CD4-positive, alpha-beta T cell treated with Interleukin-4 for 1 hour (primary cell): ENCODE measurements around the gene SREBF2.

Experiments used
- DNase-seq, 2 donors: peaks; one replicate each; pipeline ENCODE4 v3.0.0-alpha.2; 2020 to 2022

The SREBF2 gene

DNA sequence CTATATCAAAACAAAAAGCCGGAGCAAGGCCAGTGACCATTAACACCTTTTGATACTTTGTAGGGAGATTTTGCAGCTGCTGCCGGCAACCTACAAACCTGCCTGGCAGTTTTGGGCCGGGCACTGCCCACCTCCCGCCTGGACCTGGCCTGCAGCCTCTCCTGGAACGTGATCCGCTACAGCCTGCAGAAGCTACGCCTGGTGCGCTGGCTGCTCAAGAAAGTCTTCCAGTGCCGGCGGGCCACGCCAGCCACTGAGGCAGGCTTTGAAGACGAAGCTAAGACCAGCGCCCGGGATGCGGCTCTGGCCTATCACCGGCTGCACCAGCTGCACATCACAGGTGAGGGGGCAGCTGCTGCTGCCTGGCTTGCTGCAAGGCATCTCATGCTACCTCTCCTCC, 47.7 kb downstream of the SREBF2 start:
- DNase-seq: no peak

DNA sequence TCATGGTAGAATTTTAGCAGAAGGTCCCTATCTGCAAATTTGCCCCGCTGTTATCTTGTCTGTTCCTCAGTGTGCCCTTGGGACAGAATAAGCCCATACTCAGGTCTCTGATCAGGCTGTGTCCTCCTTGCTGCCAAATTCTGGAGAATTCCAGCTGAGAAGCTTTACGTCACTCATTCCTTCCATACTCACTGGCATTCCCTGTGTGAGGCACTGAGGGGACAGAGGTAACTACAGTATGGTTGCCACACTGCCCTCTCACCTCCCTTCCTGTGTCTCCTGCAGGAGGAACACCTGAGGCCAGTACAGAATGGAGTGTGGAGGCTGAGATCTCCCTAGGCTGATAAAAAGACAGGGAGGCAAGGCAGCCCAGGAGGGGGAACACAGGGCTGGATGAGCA, 50.5 kb downstream of the SREBF2 start:
- DNase-seq: no peak

DNA sequence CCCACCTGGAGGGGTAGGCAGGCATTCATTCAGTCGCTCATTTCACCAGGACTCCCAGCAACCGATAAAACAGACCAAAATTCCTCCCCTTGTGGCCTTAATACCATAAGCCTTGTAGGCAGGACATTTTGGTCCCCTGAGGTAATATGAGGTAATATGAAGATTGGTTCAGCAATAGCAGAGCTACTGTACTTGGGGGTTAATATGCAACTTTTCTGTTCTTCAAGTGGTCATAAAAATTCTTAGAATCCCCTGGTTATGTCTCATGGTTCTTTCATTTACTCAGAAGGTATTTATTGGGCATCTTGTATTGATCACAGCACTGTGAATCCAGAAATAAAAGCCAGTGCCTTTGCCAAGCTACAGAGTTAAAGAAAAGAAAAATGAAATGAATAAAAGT, 52.2 kb downstream of the SREBF2 start:
- no peak for DNase-seq

DNA sequence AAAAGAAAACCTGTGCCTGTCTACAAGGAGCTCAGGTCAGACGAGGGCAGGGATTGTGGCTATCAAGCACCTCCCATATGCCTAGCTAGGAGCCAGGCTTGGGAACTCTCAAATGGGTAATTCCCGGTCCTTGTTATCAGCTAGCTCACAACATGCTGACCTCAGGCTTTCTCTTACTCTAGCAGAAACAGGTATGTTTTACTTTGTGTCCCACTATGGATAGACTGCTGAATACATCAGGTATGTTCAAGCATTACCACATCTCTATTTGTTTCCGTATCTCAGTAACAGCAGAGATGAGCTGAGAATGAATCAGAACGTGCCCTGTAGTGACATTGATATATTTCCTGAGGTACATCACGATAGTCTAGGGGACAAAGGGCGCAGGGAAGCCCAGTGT, 52.6 kb downstream of the SREBF2 start:
- no peak for DNase-seq

DNA sequence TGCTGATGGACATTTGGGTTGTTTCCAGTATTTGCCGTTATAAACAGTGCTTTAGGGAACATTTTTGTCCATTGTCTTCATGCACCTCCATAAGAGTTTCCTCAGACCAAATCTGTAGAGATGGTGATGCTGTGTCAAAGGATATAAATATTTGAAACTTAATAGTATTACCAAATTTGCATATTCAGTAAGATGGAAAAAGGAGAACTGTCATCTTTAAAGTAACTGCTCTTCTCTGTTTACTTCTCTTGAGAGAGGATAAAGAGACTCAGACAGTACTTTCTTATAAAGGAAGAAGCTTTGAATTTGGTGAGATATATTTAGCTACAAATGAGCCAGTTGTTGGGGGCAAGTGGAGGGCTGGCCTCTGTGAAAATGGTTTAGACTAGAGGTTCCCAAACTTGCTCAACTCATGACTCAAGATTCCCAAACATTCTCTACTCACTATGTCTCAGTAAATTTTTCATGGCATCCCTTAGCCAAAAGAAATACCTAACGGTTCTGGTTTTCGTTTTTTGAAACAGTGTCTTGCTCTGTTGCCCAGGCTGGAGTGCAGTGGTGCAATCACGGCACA, 55.8 kb downstream of the SREBF2 start:
- DNase-seq: no peak

DNA sequence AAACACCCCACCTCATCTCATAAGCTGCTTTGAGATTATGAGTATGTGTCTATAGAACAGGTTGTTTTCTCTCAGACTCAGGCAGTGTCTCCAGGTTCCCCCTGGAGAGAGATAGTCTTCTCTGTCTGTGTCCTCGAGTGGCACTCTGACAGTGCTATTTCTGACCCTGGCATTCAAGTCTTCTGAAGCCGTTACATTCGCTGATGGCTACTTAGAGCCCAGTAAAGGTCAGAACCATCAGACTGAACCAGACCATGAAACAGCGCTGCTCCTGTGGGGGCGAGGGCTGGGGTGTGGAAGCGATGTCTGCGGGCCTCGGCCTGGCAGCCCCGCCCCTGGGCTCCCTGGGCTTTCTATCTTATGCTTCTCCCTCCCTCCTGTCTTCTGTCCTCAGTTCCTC, 58.5 kb downstream of the SREBF2 start:
- no peak for DNase-seq

DNA sequence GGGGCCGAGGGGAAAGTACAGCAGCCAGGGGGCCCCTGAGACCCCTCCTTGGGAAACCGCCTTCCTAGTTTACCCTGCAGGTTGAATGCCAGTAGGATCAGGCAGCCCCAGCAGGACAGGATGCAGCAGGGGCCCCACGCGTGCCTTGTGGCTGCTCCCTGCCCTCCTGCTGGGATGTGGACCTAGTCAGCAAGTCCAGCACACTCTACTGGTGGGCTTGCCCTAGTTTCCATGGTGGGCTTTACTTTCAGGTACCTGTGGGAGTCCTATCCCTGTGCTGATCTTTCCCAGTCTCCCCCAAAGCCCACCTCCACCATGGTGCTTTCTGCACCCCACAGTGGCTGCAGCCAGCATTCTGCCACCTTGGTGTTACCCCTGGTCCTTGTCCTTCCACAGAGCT, 59.8 kb downstream of the SREBF2 start:
- DNase-seq: no peak

DNA sequence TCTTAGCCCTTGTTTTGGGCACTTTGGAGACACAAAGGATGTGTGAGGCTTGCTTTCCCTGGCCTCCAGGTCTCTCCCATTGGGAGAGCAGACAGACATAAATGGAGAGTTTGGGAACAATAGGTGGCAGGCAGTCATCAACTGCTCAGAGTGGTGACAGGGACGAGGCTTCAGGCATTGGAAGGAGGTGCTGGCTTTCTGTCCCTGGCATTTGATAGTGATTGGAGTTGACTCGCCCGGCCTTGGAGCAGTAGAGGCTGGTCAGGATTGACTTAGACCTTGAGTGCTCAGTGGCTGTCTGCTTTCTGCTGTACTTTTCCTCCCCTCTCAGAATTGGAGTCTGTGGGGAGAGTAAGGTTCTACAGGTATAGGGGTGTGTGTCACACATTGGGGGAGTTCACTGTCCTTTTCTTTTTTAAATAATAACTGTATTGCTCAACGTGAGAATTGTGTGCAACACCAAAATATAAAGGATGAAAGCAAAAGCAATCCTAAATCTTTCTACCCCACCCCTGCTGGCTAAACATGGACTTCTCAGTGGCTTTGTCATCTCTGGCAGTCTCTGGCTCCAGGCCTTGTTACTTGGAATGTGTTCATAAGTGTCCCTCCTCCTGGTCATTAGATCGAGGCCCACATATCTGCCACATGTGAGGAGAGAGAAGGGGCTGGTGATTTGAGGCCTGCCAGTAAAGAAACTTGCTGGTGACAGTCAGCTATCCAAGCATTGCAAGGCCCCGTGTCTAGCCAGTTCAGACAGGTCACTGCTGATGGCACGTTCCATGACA, 60.9 kb downstream of the SREBF2 start:
- no peak for DNase-seq

DNA sequence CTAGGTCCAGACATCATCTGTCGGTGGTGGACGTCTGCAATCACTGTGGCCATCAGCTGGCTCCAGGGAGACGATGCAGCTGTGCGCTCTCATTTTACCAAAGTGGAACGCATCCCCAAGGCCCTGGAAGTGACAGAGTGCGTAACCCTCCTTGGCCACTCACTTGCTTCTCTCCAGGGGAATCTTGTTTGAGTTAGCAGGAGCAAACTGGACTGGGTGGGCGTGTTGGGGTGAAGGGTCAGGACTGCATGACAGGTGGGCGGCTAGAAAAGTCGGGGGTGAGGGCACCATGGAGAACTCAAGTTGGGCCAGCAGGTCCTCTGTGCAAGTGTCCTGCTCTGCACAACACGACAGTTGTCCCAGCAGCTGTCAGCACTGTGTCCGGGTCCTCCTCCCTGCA, 65.7 kb downstream of the SREBF2 start:
- DNase-seq: no peak

DNA sequence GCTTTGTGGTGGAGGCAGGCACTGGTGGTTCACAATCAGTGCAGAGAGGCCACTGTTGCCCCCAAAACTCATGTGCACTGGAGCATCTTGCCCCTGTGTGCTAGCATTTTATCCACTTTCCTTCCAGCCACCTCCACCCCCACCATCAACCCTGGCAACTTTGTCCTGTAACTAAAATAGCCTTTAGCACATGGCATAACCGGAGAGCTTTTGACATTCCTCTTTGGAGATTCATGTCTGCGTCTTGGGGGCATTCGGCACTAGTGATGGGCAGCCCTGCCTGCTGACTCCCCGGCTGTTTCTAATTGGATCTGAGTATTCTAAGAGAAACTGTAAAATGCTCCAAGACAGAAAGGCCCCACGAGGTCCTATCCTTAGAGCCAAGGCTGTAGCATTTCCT, 66.2 kb downstream of the SREBF2 start:
- DNase-seq: no peak

DNA sequence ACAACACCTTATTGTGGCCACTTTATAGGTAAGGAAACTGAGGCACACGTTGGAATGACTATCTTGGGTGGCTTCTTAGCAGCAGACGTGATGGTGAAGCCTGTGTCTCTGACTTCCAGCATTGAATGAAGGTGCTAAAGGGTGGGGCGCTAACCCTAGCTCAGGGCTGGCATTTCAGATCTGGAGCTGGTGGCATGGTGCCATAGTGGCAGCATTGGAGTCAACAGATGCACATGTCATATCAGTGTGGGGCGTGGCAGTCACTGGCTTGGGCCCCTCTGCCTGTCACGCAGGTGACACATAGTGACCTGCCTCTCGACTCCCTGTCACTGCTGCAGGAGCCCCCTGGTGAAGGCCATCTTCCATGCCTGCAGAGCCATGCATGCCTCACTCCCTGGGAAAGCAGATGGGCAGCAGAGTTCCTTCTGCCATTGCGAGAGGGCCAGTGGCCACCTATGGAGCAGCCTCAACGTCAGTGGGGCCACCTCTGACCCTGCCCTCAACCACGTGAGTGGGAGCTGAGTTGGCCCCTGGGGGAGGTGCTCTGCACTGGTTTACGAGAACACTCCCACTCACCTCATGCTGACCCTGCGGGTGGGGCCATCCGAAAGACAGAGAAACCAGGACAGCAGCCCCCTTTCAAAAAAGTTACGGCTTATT, 67.2 kb downstream of the SREBF2 start:
- no peak for DNase-seq

DNA sequence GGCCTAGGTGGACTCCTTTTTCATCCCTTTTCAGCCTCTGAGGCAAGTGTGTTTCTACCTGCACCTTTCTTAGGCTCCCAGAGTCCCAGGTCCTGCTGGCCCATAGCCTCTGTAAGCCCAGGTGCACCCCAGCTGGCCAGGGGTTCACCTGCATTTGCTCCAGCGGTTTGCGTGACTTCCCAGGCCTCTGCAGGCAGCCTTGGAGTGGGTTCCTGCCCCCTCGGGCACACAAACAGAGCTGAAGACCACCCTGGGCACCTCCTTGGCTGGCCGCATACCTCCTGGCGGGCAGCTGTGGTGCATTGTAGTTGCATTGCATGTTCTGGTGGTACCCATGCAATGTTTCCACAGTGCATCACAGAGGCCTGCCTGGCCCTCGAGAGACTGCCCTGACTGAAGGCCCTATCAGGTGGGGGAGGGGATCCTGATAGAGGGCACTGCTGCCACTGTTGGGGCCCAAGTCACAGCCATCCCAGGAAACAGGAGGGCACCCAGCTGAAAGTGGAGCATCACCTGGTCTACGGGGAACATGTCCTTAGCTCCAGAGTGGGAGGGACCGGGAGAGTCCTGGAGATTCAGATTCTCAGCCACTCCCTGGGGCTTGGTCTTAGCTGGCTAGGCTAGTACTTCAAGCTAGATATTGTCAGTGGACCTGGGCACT, 67.9 kb downstream of the SREBF2 start:
- no peak for DNase-seq

DNA sequence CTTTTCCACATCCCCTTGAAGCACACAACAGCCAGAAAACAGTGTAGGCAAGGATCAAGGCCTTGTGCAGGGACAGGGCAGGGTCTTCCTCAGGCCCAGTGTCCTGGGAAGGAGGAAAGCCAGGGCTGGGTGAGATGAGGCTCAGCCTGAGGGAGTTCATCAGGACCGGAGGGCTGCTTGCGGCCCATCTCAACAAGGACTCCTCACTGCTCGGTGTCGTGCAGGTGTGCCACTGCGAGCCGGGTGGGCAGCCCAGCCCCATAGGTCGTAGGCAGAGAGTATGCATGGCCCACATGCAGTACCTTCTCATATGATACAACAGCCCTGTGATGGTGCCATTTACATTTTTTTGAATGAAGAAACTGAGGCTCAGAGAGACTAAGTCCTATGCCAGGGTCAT, 69.1 kb downstream of the SREBF2 start:
- DNase-seq: no peak

DNA sequence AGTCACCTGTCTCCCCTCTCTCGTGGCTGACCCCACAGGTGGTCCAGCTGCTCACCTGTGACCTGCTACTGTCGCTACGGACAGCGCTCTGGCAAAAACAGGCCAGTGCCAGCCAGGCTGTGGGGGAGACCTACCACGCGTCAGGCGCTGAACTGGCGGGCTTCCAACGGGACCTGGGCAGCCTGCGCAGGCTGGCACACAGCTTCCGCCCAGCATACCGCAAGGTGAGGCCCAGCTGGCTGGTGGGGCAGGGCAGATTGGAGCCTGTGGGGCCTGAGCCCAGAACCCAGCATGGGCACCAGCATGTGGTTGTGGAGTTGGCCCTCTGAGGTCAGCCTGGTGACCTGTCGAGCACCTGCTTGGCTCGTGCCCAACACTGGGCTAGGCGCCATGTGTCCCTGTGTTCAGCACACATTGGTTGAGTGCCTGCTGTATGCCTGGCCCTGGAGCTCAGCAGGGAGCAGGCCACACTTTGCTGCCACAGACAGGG, 70.1 kb downstream of the SREBF2 start:
- no peak for DNase-seq

DNA sequence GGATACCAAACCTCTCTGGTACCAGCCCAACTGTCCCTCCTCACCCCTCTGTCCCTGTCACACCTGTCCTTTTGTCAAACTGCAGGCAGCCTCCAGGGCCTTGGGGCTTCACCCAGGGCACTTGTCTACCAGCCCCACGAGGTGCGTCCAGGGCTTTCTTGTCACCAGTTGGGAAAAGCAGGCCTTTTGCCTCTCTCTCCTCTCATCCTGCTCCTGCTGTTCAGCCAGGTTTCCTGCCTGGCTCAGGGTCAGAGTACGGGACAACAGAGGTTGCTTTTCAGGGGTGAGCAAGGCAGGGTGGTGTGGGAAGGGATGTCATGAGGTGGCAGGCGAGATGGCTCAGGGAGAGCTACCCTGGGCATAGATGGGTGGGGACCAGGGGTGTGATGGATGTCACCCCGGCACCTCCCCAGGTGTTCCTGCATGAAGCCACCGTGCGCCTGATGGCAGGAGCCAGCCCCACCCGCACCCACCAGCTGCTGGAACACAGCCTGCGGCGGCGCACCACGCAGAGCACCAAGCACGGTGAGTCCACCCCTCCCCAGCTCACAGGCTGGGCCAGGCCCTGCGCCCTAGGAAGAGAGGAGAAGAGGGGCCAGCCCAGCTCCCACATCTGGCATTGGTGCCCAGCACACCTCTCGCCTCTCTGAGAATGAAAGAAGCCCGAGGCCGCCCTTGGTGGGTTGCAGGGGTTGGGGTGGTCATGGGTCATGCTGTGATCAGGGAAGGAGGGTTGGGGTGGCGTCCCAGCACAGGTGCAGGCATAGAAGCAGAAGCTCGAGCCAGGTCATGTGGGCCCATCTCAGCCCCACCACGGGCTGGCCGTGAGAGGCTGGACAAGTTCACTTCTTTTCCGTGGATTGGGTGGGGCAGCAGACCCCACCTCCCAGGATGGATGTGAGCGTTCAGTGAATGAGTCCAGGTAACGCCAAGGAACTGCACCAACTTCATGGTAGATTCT, 71.8 kb downstream of the SREBF2 start:
- DNase-seq: no peak

DNA sequence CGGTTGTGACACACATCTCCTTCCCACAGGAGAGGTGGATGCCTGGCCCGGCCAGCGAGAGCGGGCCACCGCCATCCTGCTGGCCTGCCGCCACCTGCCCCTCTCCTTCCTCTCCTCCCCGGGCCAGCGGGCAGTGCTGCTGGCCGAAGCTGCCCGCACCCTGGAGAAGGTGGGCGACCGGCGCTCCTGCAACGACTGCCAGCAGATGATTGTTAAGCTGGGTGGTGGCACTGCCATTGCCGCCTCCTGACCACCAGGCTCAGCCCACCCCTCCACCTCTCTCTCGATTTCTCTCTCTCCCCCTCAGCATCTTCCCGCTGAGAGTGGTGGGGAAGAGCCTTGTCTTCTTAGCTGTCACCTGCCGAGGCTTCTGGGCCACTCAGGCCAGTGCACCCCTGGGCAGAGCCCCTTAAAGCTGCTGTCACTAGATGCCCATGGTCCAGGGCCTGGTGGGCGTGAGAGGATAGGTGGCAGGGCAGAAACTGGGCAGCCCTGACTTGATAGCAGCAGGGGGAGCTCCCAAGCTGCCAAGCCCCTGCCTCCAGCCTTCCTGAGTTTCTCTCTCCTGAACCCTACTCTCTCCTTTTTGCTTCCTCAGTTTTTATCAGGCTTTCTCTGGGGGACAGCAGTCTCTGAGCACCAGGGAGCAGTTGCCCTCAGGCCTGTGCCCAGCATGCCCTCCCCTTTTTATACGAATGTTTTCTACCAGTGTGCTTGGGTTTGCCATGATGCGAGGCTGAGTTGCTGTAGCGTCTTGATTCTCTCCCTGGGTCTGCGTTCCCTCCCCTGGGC, 72.7 kb downstream of the SREBF2 start:
- DNase-seq: no peak

DNA sequence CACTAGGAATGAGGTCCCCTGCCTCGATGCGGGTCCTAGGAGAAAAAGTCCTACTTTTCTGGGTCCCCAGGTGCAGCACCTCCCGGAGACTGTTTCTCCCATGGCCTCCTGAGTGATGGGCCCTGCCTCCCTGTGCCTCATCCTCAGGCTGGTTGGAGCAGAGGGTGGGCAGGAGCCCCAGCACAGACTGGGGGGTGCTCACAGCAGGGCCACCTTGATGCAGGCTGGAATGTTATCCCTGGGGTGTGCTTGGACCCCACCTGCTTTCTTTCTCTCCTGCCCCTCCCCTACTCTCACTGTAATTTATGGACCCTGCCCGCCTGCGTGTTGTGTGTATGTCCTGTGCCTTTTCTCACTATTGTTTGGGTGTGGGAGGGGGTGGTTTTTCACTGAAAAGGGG, 73.9 kb downstream of the SREBF2 start:
- no peak for DNase-seq

DNA sequence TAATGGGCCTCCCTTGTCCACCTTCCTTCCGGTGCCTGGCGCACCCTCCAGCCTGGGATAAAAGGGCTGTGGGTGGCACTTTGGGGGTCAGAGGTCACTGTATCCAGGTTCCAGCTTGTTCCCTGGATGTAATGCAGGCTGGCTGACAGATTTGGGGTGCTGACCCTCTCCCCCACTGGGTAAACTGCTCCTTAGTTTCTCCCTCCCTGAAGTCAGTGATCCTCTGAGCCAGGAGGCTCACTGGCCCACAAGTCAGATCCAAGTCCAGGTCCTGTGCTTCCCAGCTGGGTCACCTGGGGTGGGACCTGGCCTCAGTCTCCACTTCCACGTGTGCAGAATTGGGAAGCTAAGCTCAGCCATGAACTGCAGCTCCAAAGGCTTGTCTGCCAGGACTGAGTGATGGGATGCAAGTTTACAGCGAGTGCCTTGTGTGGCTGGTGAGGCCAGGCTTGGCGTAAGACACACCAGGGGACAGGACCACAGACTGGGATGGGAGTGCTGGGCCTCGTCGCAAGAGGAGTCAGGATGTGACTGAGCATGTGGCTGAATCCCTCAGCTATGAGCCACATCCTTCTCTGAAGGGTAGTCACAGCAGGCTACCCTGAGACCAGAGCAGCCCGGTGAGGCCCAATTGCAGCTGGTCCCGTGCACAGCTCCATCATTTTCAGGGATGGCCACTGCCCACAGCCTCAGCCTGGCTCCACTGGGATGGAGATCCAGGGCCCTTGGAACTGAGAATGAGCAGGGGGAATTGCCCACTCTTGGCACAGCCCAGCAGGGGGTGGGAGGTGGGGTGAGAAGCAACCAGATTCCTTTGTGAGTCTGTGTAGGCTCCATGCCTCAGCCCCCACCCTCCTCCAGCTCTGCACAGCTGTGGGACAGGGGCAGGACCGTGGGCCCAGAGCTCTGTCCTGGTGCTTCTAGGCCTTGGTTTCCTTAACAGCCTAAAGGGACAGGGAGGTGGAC, 74.8 kb downstream of the SREBF2 start:
- DNase-seq: no peak

DNA sequence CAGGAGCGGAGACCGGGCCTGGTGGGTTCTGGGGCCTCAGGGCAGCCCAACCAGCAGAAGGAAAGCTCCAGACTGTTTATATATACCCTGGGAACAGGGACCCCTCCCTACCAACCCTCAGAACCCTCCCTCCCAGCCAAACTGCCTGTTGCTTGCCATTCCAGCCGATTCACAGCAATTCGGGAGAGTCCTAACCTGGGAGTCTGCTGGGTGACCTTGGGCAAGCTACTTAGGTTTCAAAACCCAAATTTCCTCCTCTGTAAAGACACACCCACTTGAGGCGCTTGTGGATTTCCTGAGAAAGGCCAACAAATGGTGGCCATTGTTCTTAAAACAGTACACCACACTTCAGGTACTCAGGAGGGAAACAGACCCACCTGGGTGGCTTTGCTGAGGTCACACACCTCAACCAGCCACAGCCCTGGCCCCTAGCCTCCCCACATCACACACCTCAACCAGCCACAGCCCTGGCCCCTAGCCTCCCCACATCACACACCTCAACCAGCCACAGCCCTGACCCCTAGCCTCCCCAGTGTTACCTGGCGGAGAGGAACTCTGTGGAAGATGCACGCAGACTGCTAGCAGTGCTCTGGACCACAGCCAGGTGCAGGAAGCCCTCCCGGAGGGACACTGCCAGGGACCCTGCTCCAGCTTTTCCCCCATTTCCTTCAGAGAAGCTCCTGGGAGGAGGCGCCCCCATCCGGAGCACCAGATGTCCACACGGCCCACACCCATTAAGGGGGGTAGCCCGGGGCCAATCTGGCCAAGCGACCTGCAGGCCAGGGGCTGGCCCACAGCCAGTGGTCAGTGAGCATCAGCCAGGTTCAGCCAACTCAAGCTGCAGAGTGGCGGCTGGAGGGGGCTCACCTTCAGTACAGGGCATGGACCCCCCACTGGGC, 75.8 kb downstream of the SREBF2 start:
- DNase-seq: peak; percentile 35 to 66
